Measurements from ENCODE around the gene EPHB1.

EPHB1 gene

DNA sequence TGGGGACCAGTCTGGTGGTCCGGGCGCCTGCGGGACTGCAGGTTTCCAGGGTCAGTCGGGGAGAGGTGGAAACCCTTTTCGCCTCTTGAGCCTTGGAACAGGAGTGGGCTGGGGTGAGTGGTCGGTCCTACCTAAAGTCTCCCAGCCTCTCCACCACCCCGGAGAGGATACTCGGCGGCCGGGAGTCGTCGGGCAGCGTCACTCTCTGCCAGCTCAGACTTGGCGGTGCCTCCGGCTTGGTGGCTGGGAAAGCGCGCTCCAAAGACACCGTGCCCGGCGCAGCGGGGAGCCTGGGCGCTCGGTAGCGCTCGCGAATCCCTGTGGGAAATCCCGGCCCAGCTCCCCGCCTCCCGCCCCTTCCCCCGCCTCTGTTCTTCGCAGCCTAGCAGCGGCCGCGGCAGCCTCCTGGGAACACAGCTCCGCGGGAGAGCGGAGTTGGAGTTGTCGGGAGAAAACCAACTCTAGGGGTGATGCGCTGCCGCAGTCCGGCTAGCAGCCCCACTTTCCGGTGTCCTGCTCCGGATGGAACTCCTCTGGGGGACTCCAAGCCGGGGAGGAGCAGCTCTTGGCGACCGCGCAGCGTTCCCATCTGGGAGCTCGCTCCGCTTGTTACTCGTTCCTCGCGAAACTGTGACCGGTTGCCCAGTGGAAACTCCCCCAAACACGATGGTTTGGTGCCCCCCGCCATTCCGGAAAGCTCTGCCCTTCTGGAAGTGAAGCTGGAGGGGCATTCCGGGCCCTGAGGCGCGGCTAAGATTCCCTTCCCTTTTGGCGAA is 1.4 kb downstream of the EPHB1 start:
- TF ChIP-seq TAF1 (IDR thresholded peaks at IDR 0.05; ENCODE audit: borderline replicate concordance, insufficient read depth, low read length) (no peak), SIN3A (IDR thresholded peaks at IDR 0.05; ENCODE audit: borderline replicate concordance, insufficient read depth, low read length) (no peak)

DNA sequence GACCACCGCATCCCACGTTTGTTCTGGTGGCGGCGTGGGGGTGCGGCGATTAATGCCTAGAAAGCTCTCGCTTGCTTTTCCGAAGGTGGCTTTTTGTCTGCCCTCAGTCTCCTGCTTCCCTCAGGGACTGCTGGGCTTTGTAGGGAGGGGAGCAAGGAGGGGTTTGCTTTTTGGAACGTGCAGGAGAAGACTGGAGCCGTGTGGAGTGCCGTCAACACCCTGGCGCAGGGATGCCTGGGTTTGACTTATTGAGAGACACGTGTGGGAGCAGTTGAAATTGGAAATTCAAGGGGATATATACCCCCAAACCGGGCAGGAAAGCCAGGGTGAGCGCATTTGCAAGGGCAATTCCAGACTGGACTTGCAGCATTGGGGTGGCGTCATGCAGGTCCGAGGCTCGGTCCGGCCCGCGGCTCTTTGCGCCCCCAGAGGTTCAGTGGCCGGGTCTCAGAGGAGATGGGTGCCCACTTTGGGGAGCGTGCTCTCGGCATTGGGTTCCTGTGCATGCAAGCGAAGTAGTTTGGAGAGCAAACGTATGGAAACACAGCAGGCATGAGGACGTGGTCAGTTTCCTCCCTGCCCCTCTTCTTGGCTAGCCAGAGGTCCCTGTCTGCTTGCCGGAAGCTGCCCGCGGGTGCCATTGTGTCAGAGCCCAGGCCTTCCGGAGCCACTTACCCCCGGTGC is 2.1 kb downstream of the EPHB1 start:
- no peak for TF ChIP-seq POLR2AphosphoS5 (IDR thresholded peaks at IDR 0.05; ENCODE audit: low read depth, low read length)
- no peak for TF ChIP-seq FOXP2 (optimal IDR thresholded peaks at IDR 0.05; ENCODE audit: borderline replicate concordance, extremely low read depth, extremely low read length, insufficient read depth)
- no peak for TF ChIP-seq SIN3A (IDR thresholded peaks at IDR 0.05; ENCODE audit: borderline replicate concordance, insufficient read depth, low read length)
- TF ChIP-seq TAF1 (IDR thresholded peaks at IDR 0.05; ENCODE audit: borderline replicate concordance, insufficient read depth, low read length): no peak
- TF ChIP-seq, protein P1, sequence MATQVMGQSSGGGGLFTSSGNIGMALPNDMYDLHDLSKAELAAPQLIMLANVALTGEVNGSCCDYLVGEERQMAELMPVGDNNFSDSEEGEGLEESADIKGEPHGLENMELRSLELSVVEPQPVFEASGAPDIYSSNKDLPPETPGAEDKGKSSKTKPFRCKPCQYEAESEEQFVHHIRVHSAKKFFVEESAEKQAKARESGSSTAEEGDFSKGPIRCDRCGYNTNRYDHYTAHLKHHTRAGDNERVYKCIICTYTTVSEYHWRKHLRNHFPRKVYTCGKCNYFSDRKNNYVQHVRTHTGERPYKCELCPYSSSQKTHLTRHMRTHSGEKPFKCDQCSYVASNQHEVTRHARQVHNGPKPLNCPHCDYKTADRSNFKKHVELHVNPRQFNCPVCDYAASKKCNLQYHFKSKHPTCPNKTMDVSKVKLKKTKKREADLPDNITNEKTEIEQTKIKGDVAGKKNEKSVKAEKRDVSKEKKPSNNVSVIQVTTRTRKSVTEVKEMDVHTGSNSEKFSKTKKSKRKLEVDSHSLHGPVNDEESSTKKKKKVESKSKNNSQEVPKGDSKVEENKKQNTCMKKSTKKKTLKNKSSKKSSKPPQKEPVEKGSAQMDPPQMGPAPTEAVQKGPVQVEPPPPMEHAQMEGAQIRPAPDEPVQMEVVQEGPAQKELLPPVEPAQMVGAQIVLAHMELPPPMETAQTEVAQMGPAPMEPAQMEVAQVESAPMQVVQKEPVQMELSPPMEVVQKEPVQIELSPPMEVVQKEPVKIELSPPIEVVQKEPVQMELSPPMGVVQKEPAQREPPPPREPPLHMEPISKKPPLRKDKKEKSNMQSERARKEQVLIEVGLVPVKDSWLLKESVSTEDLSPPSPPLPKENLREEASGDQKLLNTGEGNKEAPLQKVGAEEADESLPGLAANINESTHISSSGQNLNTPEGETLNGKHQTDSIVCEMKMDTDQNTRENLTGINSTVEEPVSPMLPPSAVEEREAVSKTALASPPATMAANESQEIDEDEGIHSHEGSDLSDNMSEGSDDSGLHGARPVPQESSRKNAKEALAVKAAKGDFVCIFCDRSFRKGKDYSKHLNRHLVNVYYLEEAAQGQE (IDR thresholded peaks at IDR 0.05; ENCODE audit: insufficient read depth in 1 of 2, low read depth in 2 of 2, low read length in 2 of 2): no peak

DNA sequence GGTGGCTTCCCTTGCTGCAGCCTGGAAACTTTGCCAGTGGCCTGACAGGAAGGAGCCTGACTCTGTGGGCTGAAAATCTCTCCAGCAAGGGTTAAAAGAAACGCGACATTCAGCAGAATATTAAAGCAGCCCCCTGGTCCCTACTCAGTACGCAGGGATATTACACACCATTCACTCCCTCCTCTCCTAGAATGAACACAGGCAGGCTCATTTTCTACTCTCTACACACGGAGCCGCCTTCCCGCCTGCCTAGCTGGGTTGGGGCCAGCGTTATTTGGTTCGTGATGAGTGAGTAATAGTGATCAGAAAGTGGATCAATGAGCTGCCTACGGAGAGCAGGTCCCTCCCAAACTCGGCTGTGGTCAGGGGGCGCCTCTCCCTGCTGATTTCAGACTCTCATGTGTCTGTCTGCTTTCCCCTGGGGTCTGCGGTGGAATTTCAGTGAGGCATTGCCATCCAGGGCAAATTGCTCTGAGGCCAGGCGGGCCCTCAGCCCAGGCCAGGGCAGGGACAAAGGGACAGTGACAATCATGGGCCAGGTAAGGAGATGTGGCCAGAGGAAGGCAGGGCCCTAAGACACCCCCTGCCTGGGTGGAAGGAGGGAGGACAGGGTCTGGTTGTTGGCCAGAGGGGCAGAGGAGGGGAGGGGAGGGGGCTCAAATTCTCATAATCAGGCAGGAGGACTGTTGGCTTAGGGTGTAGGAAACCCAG is 2.8 kb downstream of the EPHB1 start:
- TF ChIP-seq TAF1 (IDR thresholded peaks at IDR 0.05; ENCODE audit: borderline replicate concordance, insufficient read depth, low read length) (no peak), POLR2AphosphoS5 (IDR thresholded peaks at IDR 0.05; ENCODE audit: low read depth, low read length) (no peak), FOXP2 (optimal IDR thresholded peaks at IDR 0.05; ENCODE audit: borderline replicate concordance, extremely low read depth, extremely low read length, insufficient read depth) (no peak), SIN3A (IDR thresholded peaks at IDR 0.05; ENCODE audit: borderline replicate concordance, insufficient read depth, low read length) (no peak)
- TF ChIP-seq, protein P1 (IDR thresholded peaks at IDR 0.05; ENCODE audit: insufficient read depth in 1 of 2, low read depth in 2 of 2, low read length in 2 of 2): no peak

DNA sequence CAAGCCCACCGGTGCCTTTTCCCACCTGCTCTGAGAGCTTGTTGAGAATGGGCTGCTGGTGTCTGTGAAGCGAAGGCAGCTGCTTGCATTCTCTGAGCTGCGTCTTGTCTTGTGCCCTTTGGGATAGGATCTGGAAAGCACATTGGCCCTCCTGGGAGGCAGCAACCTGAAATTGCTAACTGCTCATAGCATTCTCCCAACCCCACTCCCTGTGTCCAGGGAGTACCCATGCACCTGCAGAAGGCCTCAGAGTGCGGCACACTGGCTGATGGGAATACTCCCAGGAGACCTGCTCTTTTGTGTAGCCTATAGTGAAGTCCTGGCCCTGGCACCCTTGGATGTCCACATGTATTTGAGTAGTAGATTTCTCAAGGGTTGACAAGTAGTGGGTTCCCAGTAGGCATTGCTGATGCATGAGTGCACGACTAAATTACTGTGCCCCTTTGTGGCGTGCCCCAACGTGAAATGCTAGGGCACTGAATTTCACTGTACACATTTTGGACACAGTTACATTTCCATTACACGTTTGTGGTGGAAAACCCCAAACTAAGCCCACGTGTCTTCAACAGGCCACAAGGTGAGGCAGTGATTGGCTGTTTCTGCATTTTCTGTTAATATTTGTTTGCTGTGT is 3.7 kb downstream of the EPHB1 start:
- TF ChIP-seq TAF1 (IDR thresholded peaks at IDR 0.05; ENCODE audit: borderline replicate concordance, insufficient read depth, low read length) (no peak), SIN3A (IDR thresholded peaks at IDR 0.05; ENCODE audit: borderline replicate concordance, insufficient read depth, low read length) (no peak), POLR2AphosphoS5 (IDR thresholded peaks at IDR 0.05; ENCODE audit: low read depth, low read length) (no peak), FOXP2 (optimal IDR thresholded peaks at IDR 0.05; ENCODE audit: borderline replicate concordance, extremely low read depth, extremely low read length, insufficient read depth) (no peak)
- TF ChIP-seq, protein P1 (IDR thresholded peaks at IDR 0.05; ENCODE audit: insufficient read depth in 1 of 2, low read depth in 2 of 2, low read length in 2 of 2): no peak

DNA sequence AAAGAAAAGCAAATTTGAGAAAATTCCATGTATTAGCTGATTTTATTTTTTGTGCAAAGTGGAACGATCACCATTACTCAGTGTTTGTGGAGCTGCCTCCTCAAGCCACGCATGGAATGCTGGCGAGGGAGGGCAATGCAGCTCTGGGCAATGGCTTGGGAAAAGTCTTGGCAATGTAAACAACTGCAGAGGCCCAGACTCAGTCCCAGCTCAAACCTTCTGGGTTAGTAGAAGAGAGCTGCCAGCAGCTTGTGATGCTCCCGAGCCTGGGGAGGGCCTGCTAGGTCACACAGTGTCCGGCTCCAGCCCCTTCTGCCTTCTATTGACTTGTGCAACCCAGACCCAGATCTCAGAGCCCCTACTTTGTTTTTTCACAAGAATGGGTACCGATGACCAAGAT is 4.3 kb downstream of the EPHB1 start:
- TF ChIP-seq, protein P1 (IDR thresholded peaks at IDR 0.05; ENCODE audit: insufficient read depth in 1 of 2, low read depth in 2 of 2, low read length in 2 of 2): no peak
- no peak for TF ChIP-seq TAF1 (IDR thresholded peaks at IDR 0.05; ENCODE audit: borderline replicate concordance, insufficient read depth, low read length)
- no peak for TF ChIP-seq POLR2AphosphoS5 (IDR thresholded peaks at IDR 0.05; ENCODE audit: low read depth, low read length)
- no peak for TF ChIP-seq SIN3A (IDR thresholded peaks at IDR 0.05; ENCODE audit: borderline replicate concordance, insufficient read depth, low read length)
- TF ChIP-seq FOXP2 (optimal IDR thresholded peaks at IDR 0.05; ENCODE audit: borderline replicate concordance, extremely low read depth, extremely low read length, insufficient read depth): no peak

Measured in PFSK-1 (cell line).